GM12878 (cell line): ENCODE results near the gene OR10G3. TPM values are rescaled to one million over a fixed set of nuclear protein-coding genes. Genes with fewer than 3 reads are reported as not detected.

ENCODE experiments used
- ATAC-seq: fragments of 200-7000 bp; cut with Tn5 transposase; 3 replicates; pipeline ENCODE4 v1.9.1; 2020; ENCODE audit warnings: mild to moderate bottlenecking, moderate library complexity
- BruUV-seq: library from RNA; stranded (reverse); fragments of 400-500 nt; replicated peaks from 2 replicates; lab custom pipeline; 2021; lab: Mats Ljungman, UMichigan
- CTCF ChIA-PET: fragments of 300-600 bp; sonication (Branson Sonifier 250); formaldehyde crosslinking; extraction: SDS; loops from one replicate; lab custom pipeline; 2021; ENCODE audit warnings: inconsistent platforms; lab: Yijun Ruan, JAX
- POLR2A ChIA-PET: fragments of 350-600 bp; formaldehyde crosslinking; extraction: SDS; loops from one replicate; lab custom pipeline; 2021; ENCODE audit warnings: inconsistent platforms; lab: Charles Lee
- RAD21 ChIA-PET: fragments of 300-600 bp; sonication (Branson Sonifier 250); formaldehyde crosslinking; loops from one replicate; lab custom pipeline; 2023; ENCODE audit warnings: antibody characterized with exemption; ENCODE audit not compliant: unreplicated experiment; lab: Charles Lee
- SMC1A ChIA-PET: fragments of 300-600 bp; sonication (Branson Sonifier 250); formaldehyde crosslinking; loops from one replicate; lab custom pipeline; 2023; ENCODE audit not compliant: unreplicated experiment, uncharacterized antibody; lab: Charles Lee
- DNase-seq: peaks from one replicate; pipeline ENCODE4 v3.0.0-alpha.2; 2011; ENCODE audit warnings: low read depth, low spot score
- FAIRE-seq: peaks from 3 replicates; lab custom pipeline; 2011; peaks lifted over from hg19 to GRCh38; lab: Jason Lieb, UNC
- H2AFZ ChIP-seq: 2 replicates; pipeline ENCODE4 v1.6.0; 2011; ENCODE audit warnings: low read depth, low read length, control low read depth; ENCODE audit not compliant: control insufficient read depth
- H3K27ac ChIP-seq: 2 replicates; pipeline ENCODE4 v1.5.1; 2011; ENCODE audit warnings: control low read depth; ENCODE audit not compliant: control insufficient read depth, insufficient read depth
- H3K27me3 ChIP-seq, 2 experiments: replicated peaks in 1 of 2; 2 replicates each; pipeline versions ENCODE4 v1.6.0 to v1.6.1; 2011; ENCODE audit warnings: low read length in 1 of 2; ENCODE audit not compliant: control insufficient read depth in 2 of 2, insufficient read depth in 2 of 2
- H3K36me3 ChIP-seq, 2 experiments: 2 replicates each; pipeline ENCODE4 v1.5.1; 2011; ENCODE audit warnings: low read length in 1 of 2; ENCODE audit not compliant: control insufficient read depth in 2 of 2, insufficient read depth in 2 of 2
- H3K4me1 ChIP-seq: 2 replicates; pipeline ENCODE4 v1.6.1; 2011; ENCODE audit warnings: mild to moderate bottlenecking, low read length, moderate library complexity, mixed read lengths; ENCODE audit not compliant: control insufficient read depth, insufficient read depth
- H3K4me2 ChIP-seq: 2 replicates; pipeline ENCODE4 v1.6.0; 2011; ENCODE audit warnings: control low read depth; ENCODE audit not compliant: control insufficient read depth, insufficient read depth
- H3K4me3 ChIP-seq: fragments of 200-600 bp; sonication (generic); 2 replicates; pipeline ENCODE4 v1.5.1; 2016
- H3K79me2 ChIP-seq: 2 replicates; pipeline ENCODE4 v1.6.0; 2011; ENCODE audit warnings: low read length; ENCODE audit not compliant: control insufficient read depth, insufficient read depth
- H3K9ac ChIP-seq: 2 replicates; pipeline ENCODE4 v1.8.0; 2011; ENCODE audit warnings: low read length, control low read depth, mixed read lengths; ENCODE audit not compliant: control insufficient read depth, insufficient read depth
- H3K9me3 ChIP-seq: replicated peaks from 3 replicates; pipeline ENCODE4 v1.5.1; 2011; ENCODE audit warnings: mild to moderate bottlenecking, low read length; ENCODE audit not compliant: control insufficient read depth, insufficient read depth
- H4K20me1 ChIP-seq: 2 replicates; pipeline ENCODE4 v1.6.0; 2011; ENCODE audit not compliant: control insufficient read depth, insufficient read depth
- ASH2L ChIP-seq: fragments of 300-600, 200-600 bp; sonication (generic); IDR thresholded peaks from 2 replicates; pipeline ENCODE4 v1.6.1; 2017; ENCODE audit warnings: low read depth, mild to moderate bottlenecking, borderline replicate concordance
- RAD21 ChIP-seq: IDR thresholded peaks from 2 replicates; pipeline ENCODE4 v1.6.1; 2011; ENCODE audit warnings: mild to moderate bottlenecking, low read depth, low read length, moderate library complexity; ENCODE audit not compliant: insufficient read depth
- SREBF2 ChIP-seq: IDR thresholded peaks from 2 replicates; pipeline ENCODE4 v1.6.1; 2012; ENCODE audit warnings: mild to moderate bottlenecking, low read length
- STAT3 ChIP-seq: IDR thresholded peaks from 2 replicates; pipeline ENCODE4 v1.6.1; 2011; ENCODE audit warnings: low read depth, low read length, improper control_type of control experiment
- TAF1 ChIP-seq: IDR thresholded peaks from 2 replicates; pipeline ENCODE4 v1.6.1; 2011; ENCODE audit warnings: mild to moderate bottlenecking, low read depth, low read length, borderline replicate concordance
- TCF7 ChIP-seq: IDR thresholded peaks from 2 replicates; pipeline ENCODE4 v1.6.1; 2014; ENCODE audit warnings: antibody characterized with exemption, borderline replicate concordance
- WGBS: methylation state at CpG from one replicate; pipeline ENCODE4 v1.1.6; 2016; ENCODE audit warnings: low lambda C conversion rate; ENCODE audit not compliant: insufficient replicate concordance, insufficient coverage; ENCODE audit errors: missing lambda C conversion rate; 5-methylcytosine and 5-hydroxymethylcytosine counted together
- in situ Hi-C: fragments of 300-500 bp; cut with MboI; formaldehyde crosslinking; loops from 9 replicates; pipeline ENCODE4 v1.14.3; 2018; ENCODE audit warnings: mixed read lengths
- intact Hi-C: fragments of 100-400 bp; cut with micrococcal nuclease; formaldehyde crosslinking; loops from one replicate; pipeline ENCODE4 v1.14.2; 2022; ENCODE audit not compliant: unreplicated experiment
- polyA plus RNA-seq, 11 experiments: library from polyadenylated mRNA; depleted of rRNA in 4 of 11; unstranded in 6 of 11; stranded (reverse) in 5 of 11; fragments of >200 nt; fragmentation: Nextera tagmentation in 4 of 11; fragmentation: Illumina TruSeq in 1 of 11; extraction: Ambion mirVana in 4 of 11; extraction: Trizol in 1 of 11; gene quantifications; 1 replicate in 1 of 11; 2 replicates in 10 of 11; pipeline versions ENCODE4 v1.2.1 to v1.2.3, GENCODE V29; 2011 to 2016; ENCODE audit warnings: inconsistent platforms in 2 of 11, missing spikeins in 2 of 11, low read depth in 1 of 11
- total RNA-seq, 4 experiments: library from RNA; depleted of rRNA in 3 of 4; stranded (reverse); fragments of >200 nt in 3 of 4; fragmentation: Illumina TruSeq in 1 of 4; extraction: Trizol in 1 of 4; gene quantifications; 2 replicates each; pipeline versions ENCODE4 v1.2.1 to v1.2.3, GENCODE V29; 2013 to 2021
- TF ChIP-seq, protein P1 (sequence below): fragments of 450-650 bp; IDR thresholded peaks from 2 replicates; pipeline ENCODE4 v1.6.1; 2017; ENCODE audit warnings: mild to moderate bottlenecking, moderate library complexity
- TF ChIP-seq, protein P2 (sequence below): fragments of 150-350 bp; IDR thresholded peaks from 2 replicates; pipeline ENCODE4 v1.6.1; 2014; ENCODE audit warnings: mild to moderate bottlenecking, low read depth, low read length
- TF ChIP-seq, protein P3 (sequence below): IDR thresholded peaks from 2 replicates; pipeline ENCODE4 v1.6.1; 2012; ENCODE audit warnings: low read depth, low read length, improper control_type of control experiment
- TF ChIP-seq, protein P4 (sequence below): fragments of 450-650 bp; IDR thresholded peaks from 2 replicates; pipeline ENCODE4 v1.6.1; 2017; ENCODE audit warnings: mild to moderate bottlenecking, moderate library complexity

The OR10G3 gene
- total and polyA plus RNA-seq, 10 of the 15 experiments (the other 5 are each of a cell fraction or from before 2014, with no cell fraction given), result not detected

DNA sequence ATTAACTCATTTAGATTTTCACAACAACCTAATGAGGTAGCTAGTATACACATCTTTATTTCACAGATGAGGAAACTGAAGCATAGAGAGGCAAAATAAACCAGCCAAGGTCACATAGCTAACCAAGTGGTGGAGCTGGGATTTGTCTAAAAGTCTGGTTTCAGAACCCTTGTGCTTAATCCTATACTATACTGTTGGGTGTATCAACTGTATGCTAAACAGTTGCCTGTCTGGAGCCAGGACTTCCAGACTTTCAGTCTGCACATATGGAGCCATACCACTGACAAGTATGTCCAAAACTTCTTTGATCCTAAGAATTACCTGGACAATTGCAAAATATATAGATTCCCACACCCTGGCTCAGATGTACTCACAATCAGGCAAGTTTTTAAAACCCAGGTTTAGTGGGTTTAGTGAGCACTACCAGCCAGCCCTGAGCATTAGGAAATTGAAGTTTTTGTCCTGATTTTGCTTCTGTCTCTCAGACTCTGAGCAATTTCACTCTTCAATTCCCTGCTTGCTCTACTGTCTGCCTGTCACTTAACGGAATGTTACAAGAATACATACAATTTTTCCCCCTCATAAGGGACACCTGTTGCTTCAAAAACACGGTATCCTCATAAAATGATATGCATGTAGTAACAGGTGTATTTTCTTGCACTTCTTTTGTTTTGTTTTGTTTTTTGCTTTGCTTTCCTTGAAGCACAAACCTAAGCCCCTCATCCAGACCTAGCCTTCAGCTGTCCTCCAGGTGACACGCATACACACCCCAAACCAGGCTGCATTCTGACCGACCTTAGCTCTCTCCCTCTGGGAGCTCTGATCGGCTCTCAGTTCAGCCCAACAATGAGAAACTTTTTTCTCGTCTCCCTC lies 44.1 kb downstream of the OR10G3 start:
- ChIA-PET CTCF (interaction anchor here (0.6 to 2.2 kb wide), 3 partner anchors 9 to 37 kb away, joined by 4 to 10 read pairs (median 4); partner anchors contain the start of gene SALL2), POLR2A (no interaction called here), RAD21 (interaction anchor here (1.1 to 1.2 kb wide), 2 partner anchors 9 to 37 kb away, joined by 4 to 6 read pairs; partner anchors contain the start of gene SALL2), SMC1A (interaction anchor here (0.6 to 2.5 kb wide), 6 partner anchors 10 to 181 kb away, joined by 3 to 16 read pairs (median 3); partner anchors contain the start of gene SALL2)
- Histone ChIP-seq H2AFZ (no peak overlapping the region), H3K4me1 (no peaks in the 10 kb centered on the region), H3K27ac (no peak overlapping the region), H3K9ac (no peak overlapping the region), H3K36me3 (no peaks in the 10 kb centered on the region), H3K4me2 (no peak overlapping the region), H3K9me3 (no peaks in the 10 kb centered on the region), H3K27me3 (peaks cover 5 to 7% of the 10 kb centered on the region in 2 experiments), H4K20me1 (no peaks in the 10 kb centered on the region), H3K79me2 (no peaks in the 10 kb centered on the region), H3K4me3 (no peak overlapping the region)
- in situ Hi-C loops, result no loop called here
- intact Hi-C loops, result no loop called here
- TF ChIP-seq, protein P1, sequence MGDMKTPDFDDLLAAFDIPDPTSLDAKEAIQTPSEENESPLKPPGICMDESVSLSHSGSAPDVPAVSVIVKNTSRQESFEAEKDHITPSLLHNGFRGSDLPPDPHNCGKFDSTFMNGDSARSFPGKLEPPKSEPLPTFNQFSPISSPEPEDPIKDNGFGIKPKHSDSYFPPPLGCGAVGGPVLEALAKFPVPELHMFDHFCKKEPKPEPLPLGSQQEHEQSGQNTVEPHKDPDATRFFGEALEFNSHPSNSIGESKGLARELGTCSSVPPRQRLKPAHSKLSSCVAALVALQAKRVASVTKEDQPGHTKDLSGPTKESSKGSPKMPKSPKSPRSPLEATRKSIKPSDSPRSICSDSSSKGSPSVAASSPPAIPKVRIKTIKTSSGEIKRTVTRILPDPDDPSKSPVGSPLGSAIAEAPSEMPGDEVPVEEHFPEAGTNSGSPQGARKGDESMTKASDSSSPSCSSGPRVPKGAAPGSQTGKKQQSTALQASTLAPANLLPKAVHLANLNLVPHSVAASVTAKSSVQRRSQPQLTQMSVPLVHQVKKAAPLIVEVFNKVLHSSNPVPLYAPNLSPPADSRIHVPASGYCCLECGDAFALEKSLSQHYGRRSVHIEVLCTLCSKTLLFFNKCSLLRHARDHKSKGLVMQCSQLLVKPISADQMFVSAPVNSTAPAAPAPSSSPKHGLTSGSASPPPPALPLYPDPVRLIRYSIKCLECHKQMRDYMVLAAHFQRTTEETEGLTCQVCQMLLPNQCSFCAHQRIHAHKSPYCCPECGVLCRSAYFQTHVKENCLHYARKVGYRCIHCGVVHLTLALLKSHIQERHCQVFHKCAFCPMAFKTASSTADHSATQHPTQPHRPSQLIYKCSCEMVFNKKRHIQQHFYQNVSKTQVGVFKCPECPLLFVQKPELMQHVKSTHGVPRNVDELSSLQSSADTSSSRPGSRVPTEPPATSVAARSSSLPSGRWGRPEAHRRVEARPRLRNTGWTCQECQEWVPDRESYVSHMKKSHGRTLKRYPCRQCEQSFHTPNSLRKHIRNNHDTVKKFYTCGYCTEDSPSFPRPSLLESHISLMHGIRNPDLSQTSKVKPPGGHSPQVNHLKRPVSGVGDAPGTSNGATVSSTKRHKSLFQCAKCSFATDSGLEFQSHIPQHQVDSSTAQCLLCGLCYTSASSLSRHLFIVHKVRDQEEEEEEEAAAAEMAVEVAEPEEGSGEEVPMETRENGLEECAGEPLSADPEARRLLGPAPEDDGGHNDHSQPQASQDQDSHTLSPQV, result no peak
- TF ChIP-seq RAD21 (no peak), SREBF2 (no peak), TAF1 (no peak), STAT3 (no peak), ASH2L (no peak), TCF7 (no peak)
- TF ChIP-seq, protein P2, sequence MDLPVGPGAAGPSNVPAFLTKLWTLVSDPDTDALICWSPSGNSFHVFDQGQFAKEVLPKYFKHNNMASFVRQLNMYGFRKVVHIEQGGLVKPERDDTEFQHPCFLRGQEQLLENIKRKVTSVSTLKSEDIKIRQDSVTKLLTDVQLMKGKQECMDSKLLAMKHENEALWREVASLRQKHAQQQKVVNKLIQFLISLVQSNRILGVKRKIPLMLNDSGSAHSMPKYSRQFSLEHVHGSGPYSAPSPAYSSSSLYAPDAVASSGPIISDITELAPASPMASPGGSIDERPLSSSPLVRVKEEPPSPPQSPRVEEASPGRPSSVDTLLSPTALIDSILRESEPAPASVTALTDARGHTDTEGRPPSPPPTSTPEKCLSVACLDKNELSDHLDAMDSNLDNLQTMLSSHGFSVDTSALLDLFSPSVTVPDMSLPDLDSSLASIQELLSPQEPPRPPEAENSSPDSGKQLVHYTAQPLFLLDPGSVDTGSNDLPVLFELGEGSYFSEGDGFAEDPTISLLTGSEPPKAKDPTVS, result no peak
- TF ChIP-seq, protein P3, sequence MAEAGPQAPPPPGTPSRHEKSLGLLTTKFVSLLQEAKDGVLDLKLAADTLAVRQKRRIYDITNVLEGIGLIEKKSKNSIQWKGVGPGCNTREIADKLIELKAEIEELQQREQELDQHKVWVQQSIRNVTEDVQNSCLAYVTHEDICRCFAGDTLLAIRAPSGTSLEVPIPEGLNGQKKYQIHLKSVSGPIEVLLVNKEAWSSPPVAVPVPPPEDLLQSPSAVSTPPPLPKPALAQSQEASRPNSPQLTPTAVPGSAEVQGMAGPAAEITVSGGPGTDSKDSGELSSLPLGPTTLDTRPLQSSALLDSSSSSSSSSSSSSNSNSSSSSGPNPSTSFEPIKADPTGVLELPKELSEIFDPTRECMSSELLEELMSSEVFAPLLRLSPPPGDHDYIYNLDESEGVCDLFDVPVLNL, result no peak
- TF ChIP-seq, protein P4, sequence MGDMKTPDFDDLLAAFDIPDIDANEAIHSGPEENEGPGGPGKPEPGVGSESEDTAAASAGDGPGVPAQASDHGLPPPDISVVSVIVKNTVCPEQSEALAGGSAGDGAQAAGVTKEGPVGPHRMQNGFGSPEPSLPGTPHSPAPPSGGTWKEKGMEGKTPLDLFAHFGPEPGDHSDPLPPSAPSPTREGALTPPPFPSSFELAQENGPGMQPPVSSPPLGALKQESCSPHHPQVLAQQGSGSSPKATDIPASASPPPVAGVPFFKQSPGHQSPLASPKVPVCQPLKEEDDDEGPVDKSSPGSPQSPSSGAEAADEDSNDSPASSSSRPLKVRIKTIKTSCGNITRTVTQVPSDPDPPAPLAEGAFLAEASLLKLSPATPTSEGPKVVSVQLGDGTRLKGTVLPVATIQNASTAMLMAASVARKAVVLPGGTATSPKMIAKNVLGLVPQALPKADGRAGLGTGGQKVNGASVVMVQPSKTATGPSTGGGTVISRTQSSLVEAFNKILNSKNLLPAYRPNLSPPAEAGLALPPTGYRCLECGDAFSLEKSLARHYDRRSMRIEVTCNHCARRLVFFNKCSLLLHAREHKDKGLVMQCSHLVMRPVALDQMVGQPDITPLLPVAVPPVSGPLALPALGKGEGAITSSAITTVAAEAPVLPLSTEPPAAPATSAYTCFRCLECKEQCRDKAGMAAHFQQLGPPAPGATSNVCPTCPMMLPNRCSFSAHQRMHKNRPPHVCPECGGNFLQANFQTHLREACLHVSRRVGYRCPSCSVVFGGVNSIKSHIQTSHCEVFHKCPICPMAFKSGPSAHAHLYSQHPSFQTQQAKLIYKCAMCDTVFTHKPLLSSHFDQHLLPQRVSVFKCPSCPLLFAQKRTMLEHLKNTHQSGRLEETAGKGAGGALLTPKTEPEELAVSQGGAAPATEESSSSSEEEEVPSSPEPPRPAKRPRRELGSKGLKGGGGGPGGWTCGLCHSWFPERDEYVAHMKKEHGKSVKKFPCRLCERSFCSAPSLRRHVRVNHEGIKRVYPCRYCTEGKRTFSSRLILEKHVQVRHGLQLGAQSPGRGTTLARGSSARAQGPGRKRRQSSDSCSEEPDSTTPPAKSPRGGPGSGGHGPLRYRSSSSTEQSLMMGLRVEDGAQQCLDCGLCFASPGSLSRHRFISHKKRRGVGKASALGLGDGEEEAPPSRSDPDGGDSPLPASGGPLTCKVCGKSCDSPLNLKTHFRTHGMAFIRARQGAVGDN, result no peak
- ATAC-seq (peak; percentile 45), FAIRE-seq (no peak), DNase-seq (no peak)
- BruUV-seq, result no TSS peak
- 39% methylated on average over 6 of the region's 6 CpGs for WGBS
